OCI-LY3 (cell line): Measurements from ENCODE around the gene WDR72.
"Not testable (repeated sequence)": the region's sequence is repeated elsewhere in the genome, so short reads cannot be mapped to it uniquely, and the experiment has no call there.

Experiments
- H2AFZ ChIP-seq: fragments of 200-600, 300-600 bp; shearing (Covaris generic); 2 replicates; pipeline ENCODE4 v1.6.0; 2014; ENCODE audit warnings: antibody characterized with exemption, low read depth, low read length
- H3K27ac ChIP-seq: fragments of 200-600, 300-600 bp; sonication (generic); 2 replicates; pipeline ENCODE4 v1.5.1; 2014; ENCODE audit warnings: mild to moderate bottlenecking, low read length, moderate library complexity, mixed read lengths
- H3K27me3 ChIP-seq: fragments of 200-600, 300-600 bp; sonication (generic); 2 replicates; pipeline ENCODE4 v1.6.1; 2014; ENCODE audit warnings: low read depth, low read length, mixed read lengths
- H3K36me3 ChIP-seq: fragments of 200-600, 300-600 bp; sonication (generic); replicated peaks from 2 replicates; pipeline ENCODE3; 2014; ENCODE audit warnings: low read depth, low read length, mixed read lengths
- H3K4me1 ChIP-seq: fragments of 300-600, 200-600 bp; sonication (generic); 2 replicates; pipeline ENCODE4 v1.6.1; 2014; ENCODE audit warnings: low read length, mixed read lengths
- H3K4me2 ChIP-seq: fragments of 200-600, 300-600 bp; sonication (generic); 2 replicates; pipeline ENCODE4 v1.6.1; 2014; ENCODE audit warnings: low read length, mixed read lengths
- H3K4me3 ChIP-seq: fragments of 300-600, 200-600 bp; sonication (generic); 2 replicates; pipeline ENCODE4 v1.5.1; 2014; ENCODE audit warnings: antibody characterized with exemption, mild to moderate bottlenecking, low read length, moderate library complexity
- H3K79me2 ChIP-seq: fragments of 300-600, 200-600 bp; shearing (Covaris generic); 2 replicates; pipeline ENCODE4 v1.6.1; 2014; ENCODE audit warnings: mild to moderate bottlenecking, low read length, mixed read lengths
- H3K9ac ChIP-seq: fragments of 300-600, 200-600 bp; shearing (Covaris generic); 2 replicates; pipeline ENCODE4 v1.6.0; 2014; ENCODE audit warnings: mild to moderate bottlenecking, low read length, moderate library complexity
- H3K9me3 ChIP-seq: fragments of 200-600, 300-600 bp; shearing (Covaris generic); 2 replicates; pipeline ENCODE4 v1.6.1; 2014; ENCODE audit warnings: low read length, mixed read lengths; ENCODE audit not compliant: insufficient read depth
- H4K20me1 ChIP-seq: fragments of 200-600, 300-600 bp; sonication (generic); 2 replicates; pipeline ENCODE4 v1.6.1; 2016; ENCODE audit warnings: low read length, mixed read lengths; ENCODE audit not compliant: insufficient read depth
- EZH2phosphoT487 ChIP-seq: fragments of 200-600 bp; shearing (Covaris generic); IDR thresholded peaks from 2 replicates; pipeline ENCODE4 v1.6.1; 2018; ENCODE audit warnings: antibody characterized with exemption, mixed run types, low read depth
- TF ChIP-seq, protein P1 (sequence below): fragments of 200-600, 300-600 bp; sonication (generic); IDR thresholded peaks from 2 replicates; pipeline ENCODE4 v1.5.1; 2014; ENCODE audit warnings: antibody characterized with exemption, low read length, low read depth

The WDR72 gene

DNA sequence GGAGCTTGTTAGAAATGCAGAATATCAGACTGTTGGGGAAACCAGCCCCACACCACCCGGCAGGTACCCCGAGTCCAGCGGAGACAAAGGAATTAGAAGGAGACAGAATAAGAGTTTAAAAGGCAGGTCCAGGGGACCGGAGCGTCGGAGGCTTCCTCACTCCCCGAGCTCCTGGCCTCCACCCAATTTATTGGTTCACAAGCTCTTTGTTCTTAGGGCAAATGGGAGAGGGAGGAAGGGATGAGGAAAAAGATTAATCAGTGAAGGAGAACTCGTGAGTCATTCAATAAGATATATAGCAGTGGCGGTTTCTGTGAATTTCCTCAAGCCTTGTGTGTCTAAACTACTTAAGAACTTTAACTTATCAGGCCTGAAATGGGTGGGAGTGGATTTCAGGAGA lies 32.1 kb upstream of the WDR72 start:
- Histone ChIP-seq H3K4me3 (no peak overlapping the region), H3K9ac (no peak overlapping the region), H3K79me2 (no peaks in the 10 kb centered on the region), H3K9me3 (no peaks in the 10 kb centered on the region), H4K20me1 (no peaks in the 10 kb centered on the region), H3K4me2 (no peak overlapping the region), H3K36me3 (no peaks in the 10 kb centered on the region), H2AFZ (no peak overlapping the region), H3K27ac (no peak overlapping the region), H3K27me3 (no peaks in the 10 kb centered on the region), H3K4me1 (no peaks in the 10 kb centered on the region)
- TF ChIP-seq, protein P1, sequence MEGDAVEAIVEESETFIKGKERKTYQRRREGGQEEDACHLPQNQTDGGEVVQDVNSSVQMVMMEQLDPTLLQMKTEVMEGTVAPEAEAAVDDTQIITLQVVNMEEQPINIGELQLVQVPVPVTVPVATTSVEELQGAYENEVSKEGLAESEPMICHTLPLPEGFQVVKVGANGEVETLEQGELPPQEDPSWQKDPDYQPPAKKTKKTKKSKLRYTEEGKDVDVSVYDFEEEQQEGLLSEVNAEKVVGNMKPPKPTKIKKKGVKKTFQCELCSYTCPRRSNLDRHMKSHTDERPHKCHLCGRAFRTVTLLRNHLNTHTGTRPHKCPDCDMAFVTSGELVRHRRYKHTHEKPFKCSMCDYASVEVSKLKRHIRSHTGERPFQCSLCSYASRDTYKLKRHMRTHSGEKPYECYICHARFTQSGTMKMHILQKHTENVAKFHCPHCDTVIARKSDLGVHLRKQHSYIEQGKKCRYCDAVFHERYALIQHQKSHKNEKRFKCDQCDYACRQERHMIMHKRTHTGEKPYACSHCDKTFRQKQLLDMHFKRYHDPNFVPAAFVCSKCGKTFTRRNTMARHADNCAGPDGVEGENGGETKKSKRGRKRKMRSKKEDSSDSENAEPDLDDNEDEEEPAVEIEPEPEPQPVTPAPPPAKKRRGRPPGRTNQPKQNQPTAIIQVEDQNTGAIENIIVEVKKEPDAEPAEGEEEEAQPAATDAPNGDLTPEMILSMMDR = no peak
- no peak for TF ChIP-seq EZH2phosphoT487

DNA sequence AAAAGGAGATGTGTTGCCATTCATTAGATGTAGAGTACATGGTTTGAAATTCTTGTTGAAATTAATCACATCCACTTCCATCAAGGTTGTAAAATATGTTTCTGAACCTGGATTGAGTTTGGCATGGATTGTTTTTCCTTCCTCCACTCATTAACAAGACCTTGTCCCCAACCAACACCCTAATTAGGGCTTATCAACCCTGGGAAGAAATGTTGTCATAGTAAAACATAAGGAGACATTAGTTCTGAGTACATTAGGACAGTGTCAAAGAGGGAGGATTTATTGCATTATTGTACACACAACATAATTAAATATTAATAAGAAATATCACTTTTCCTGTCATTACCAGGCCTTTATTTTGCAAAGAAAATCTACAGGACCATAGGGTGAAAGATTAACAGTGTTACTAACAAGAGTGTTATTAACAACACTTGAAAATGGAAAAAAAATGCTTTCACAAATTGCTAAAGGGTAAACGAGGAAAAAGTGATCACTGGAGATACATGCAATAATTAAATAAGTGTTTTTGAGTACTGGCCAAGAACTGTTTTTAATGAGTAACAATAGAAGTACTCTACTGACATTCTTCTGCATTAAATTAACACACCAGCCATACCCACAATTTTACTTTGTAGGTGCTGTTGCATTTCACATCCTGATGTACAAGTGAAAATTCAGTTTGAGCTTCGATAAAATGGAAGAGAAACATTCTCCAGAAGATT lies 30.4 kb upstream of the WDR72 start:
- Histone ChIP-seq H3K79me2 (no peaks in the 10 kb centered on the region), H3K27me3 (no peaks in the 10 kb centered on the region), H3K4me2 (no peak overlapping the region), H3K4me3 (no peak overlapping the region), H3K27ac (no peak overlapping the region), H3K9me3 (no peaks in the 10 kb centered on the region), H2AFZ (no peak overlapping the region), H3K36me3 (no peaks in the 10 kb centered on the region), H4K20me1 (no peaks in the 10 kb centered on the region), H3K4me1 (no peaks in the 10 kb centered on the region), H3K9ac (no peak overlapping the region)
- TF ChIP-seq, protein P1 = no peak
- TF ChIP-seq EZH2phosphoT487 = no peak

DNA sequence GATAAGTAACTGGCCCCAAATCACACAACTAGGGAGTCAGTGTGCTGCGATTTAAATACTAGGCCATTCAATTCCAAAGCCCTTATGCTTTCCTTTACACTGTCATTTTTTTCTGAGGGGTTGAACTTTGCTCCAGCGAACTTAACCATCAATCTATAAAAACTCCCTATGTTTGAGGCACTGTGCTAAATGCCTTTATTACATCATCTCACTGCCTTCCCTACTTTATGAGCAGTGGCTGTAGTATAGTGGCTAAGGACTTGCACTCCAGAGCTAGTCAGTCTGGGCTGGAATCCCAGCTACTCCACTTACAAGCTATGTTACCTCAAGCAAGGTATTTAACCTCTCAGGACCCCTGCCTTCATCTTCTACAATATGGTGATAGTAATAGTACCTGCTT lies 26.9 kb upstream of the WDR72 start:
- no peak for TF ChIP-seq EZH2phosphoT487
- TF ChIP-seq, protein P1 = no peak

DNA sequence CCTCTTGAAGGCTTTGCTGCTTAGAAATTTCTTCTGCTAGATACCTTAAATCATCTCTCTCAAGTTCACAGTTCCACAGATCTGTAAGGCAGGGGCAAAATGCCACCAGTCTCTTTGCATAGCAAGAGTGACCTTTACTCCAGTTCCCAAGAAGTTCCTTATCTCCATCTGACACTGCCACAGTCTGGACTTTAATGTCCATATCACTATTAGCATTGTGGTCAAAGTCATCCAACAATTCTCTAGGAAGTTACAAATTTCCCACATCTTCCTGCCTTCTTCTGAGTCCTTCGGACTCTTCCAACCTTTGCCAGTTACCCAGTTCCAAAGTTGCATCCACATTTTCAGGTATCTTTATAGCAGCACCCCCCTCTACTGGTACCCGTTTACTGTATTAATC lies 25.8 kb upstream of the WDR72 start:
- not testable (repeated sequence) for H3K79me2 ChIP-seq, H3K4me1 ChIP-seq, H3K36me3 ChIP-seq, H3K4me2 ChIP-seq, H4K20me1 ChIP-seq, H3K27ac ChIP-seq, H3K9me3 ChIP-seq, H3K27me3 ChIP-seq, H2AFZ ChIP-seq, H3K4me3 ChIP-seq, H3K9ac ChIP-seq

More for the DNA sequence above, 26.9 kb upstream of the WDR72 start:
- Histone ChIP-seq H3K4me1 (no peaks in the 10 kb centered on the region), H3K27me3 (no peaks in the 10 kb centered on the region), H3K4me2 (no peak overlapping the region), H3K4me3 (no peak overlapping the region), H3K27ac (no peak overlapping the region), H3K36me3 (no peaks in the 10 kb centered on the region), H3K79me2 (no peaks in the 10 kb centered on the region), H3K9me3 (no peaks in the 10 kb centered on the region), H2AFZ (no peak overlapping the region), H4K20me1 (no peaks in the 10 kb centered on the region), H3K9ac (no peak overlapping the region)
